ENCODE measurements around the gene PLEKHA4.
A peak's percentile ranks its signal among the peaks of the same experiment; 100 is the strongest.
"Not testable (repeated sequence)": the region's sequence is repeated elsewhere in the genome, so short reads cannot be mapped to it uniquely, and the experiment has no call there.

Gene PLEKHA4

GRCh38 chr19:48795685-48796070 is 72.7 kb downstream of the PLEKHA4 start:
- H3K27ac Mint-ChIP-seq, result peak overlapping the region; percentile 87
- peaks cover 5% of the 10 kb centered on the region for H3K36me3 Mint-ChIP-seq (ENCODE audit: low read depth)
- peak overlapping the region; percentile 93 for H3K4me3 Mint-ChIP-seq
- H3K4me1 Mint-ChIP-seq (ENCODE audit: low read depth), result peaks cover 11% of the 10 kb centered on the region
- no peaks in the 10 kb centered on the region for H3K27me3 Mint-ChIP-seq (ENCODE audit: low read depth)
- no peaks in the 10 kb centered on the region for H3K9me3 Mint-ChIP-seq

- Mint-ChIP-seq H3K9me3 (no peaks in the 10 kb centered on the region), H3K36me3 (ENCODE audit: low read depth) (peaks cover 3% of the 10 kb centered on the region), H3K4me3 (peak overlapping the region; percentile 93), H3K4me1 (ENCODE audit: low read depth) (peaks cover 11% of the 10 kb centered on the region), H3K27me3 (ENCODE audit: low read depth) (no peaks in the 10 kb centered on the region), H3K27ac (peak overlapping the region; percentile 87)
Observed at GRCh38 chr19:48795055-48795684, 73.2 kb downstream of the PLEKHA4 start.

- no peaks in the 10 kb centered on the region for H3K27me3 Mint-ChIP-seq (ENCODE audit: low read depth)
- no peaks in the 10 kb centered on the region for H3K9me3 Mint-ChIP-seq
- peaks cover 3% of the 10 kb centered on the region for H3K36me3 Mint-ChIP-seq (ENCODE audit: low read depth)
- peak overlapping the region; percentile 70 for H3K4me3 Mint-ChIP-seq
- H3K27ac Mint-ChIP-seq, result no peak overlapping the region
- peaks cover 11% of the 10 kb centered on the region for H3K4me1 Mint-ChIP-seq (ENCODE audit: low read depth)
Observed at GRCh38 chr19:48794291-48794690, 74.1 kb downstream of the PLEKHA4 start.

GRCh38 chr19:48793271-48793670 is 75.1 kb downstream of the PLEKHA4 start:
- Mint-ChIP-seq H3K36me3 (ENCODE audit: low read depth) (peaks cover 3% of the 10 kb centered on the region), H3K9me3 (no peaks in the 10 kb centered on the region), H3K27me3 (ENCODE audit: low read depth) (no peaks in the 10 kb centered on the region), H3K4me3 (no peak overlapping the region), H3K27ac (no peak overlapping the region), H3K4me1 (ENCODE audit: low read depth) (peaks cover 11% of the 10 kb centered on the region)

- not testable (repeated sequence) for H3K27ac Mint-ChIP-seq; H3K36me3 Mint-ChIP-seq (ENCODE audit: low read depth); H3K9me3 Mint-ChIP-seq; H3K4me3 Mint-ChIP-seq; H3K27me3 Mint-ChIP-seq (ENCODE audit: low read depth); H3K4me1 Mint-ChIP-seq (ENCODE audit: low read depth)
Observed at GRCh38 chr19:48787331-48787730, 81.1 kb downstream of the PLEKHA4 start.
